Dedifferentiated amniotic fluid mesenchymal stem cell (primary cell): Measurements from ENCODE around the gene GOLGA8R.
"Not testable (repeated sequence)": the region's sequence is repeated elsewhere in the genome, so short reads cannot be mapped to it uniquely, and the experiment has no call there.

Experiments used
- DNase-seq: peaks from one replicate; pipeline ENCODE4 v3.0.0-alpha.2; 2016; ENCODE audit errors: extremely low spot score

Gene GOLGA8R, protein sequence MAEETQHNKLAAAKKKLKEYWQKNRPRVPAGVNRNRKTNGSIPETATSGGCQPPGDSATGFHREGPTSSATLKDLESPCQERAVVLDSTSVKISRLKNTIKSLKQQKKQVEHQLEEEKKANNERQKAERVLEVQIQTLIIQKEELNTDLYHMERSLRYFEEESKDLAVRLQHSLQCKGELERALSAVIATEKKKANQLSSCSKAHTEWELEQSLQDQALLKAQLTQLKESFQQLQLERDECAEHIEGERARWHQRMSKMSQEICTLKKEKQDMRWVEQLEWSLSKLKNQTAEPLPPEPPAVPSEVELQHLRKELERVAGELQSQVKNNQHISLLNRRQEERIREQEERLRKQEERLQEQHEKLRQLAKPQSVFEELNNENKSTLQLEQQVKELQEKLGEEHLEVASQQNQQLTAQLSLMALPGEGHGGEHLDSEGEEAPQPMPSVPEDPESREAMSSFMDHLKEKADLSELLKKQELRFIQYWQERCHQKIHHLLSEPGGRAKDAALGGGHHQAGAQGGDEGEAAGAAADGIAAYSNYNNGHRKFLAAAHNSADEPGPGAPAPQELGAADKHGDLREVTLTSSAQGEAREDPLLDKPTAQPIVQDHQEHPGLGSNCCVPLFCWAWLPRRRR

DNA sequence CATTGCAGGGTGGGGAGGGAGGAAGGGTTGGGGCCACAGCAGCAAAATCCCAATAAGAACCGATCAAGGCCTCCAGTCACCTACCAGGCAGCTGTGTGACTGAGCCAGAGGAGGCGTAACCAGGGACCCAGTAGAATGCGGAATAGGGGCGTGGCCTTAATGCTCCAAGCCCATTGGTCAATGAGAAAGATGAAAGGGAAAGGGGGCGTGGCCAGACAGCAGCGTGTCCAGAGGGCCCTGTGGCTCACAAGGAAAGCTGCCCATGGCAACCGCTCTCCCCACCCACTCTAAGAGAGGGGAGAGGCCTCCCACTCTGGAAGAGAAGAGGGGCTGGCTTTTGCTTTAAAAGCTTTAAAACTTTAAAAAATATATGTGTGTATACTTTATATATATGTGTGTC is at the start of gene GOLGA8R:
Gene GOLGA8R, minus strand, starts transcription at position 101 of the 400 bp plus-strand sequence. Its CDS starts 98 bp downstream, at position 3.
- not testable (repeated sequence) for DNase-seq

DNA sequence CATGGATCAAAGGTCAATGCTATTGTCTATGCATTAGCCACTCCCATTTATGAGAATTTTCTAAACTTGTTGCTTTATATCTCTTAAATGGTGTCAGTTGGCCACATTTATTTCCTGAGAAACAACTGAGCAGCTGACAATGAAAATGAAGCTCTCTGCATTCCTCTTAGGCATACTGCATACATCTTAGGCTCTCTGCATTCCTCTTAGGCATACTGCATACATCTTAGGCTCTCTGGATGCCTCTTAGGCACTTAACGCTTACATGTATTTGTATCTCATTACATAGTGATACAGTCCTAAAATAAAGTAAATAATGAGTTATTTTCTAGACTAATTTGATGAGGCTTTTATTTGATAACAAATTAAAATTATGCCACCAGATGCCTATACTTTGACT is 49.8 kb upstream of the GOLGA8R start:
- not testable (repeated sequence) for DNase-seq

DNA sequence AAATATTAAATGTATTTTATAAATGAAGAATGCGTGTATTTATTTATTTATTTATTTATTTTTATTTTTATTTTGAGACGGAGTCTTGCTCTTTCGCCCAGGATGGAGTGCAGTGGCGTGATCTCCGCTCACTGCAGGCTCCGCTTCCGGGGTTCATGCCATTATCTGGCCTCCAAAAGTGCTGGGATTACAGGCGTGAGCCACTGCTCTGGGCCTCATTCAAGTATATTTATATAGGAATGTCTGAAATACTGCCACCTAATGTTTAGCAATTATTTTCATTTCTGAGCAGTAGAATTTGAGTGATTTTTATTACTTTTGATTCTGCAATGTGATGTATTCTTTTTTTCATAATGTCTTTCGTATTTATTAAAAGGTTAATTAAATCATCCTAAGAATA is 48.1 kb upstream of the GOLGA8R start:
- DNase-seq = not testable (repeated sequence)

DNA sequence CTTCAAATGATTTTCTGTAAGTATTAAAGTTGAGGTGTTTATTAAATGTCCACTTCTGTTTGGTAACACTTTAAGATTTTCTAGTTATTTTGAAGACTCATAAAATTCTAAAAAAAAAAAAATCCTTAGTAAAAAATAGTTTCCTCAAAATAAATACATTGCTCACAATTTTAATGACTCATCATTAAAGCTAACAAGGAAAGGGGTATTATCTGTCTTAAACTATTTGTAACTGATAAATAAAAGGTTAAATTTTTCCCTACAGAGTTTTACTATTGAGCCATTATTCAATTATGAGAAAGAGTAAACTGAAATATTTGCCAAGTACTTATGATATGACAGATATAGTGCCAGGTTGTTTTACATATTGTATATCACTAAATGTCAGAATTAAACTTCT is 38.6 kb upstream of the GOLGA8R start:
- not testable (repeated sequence) for DNase-seq

DNA sequence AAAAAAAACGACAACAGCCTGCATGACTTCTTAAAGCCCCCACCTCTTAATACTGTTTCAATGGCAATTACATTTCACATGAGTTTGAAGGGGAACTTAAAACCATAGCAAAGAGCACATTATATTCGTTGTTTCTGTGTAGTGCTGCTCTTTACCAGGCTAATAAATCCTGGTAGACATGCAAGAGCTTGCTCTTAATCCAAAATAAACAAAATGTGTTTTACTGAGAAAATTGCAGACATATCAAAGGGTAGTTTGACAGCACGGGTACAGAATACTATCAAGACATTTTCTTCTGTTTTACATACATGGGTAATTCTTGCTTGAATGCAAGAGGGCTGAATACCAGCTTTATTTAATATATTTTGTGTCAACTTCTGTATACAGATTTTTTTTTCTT is 24.3 kb upstream of the GOLGA8R start:
- DNase-seq = not testable (repeated sequence)

DNA sequence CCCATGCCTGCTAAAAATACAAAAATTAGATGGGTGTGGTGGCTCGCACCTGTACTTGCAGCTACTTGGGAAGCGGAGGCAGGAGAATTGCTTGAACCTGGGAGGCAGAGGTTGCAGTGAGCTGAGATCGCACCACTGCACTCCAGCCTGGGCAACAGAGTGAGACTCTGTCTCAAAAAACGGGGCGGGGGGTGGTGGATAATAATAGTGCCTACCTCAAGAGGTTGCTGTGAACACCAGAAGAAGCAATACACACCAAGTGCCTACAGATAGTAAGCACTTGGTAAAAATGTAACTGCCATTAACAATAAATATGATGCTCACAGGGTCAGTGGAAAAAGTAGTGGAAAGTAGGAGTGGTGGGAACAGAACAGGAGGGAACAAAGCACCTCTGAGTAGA is 21.8 kb upstream of the GOLGA8R start:
- DNase-seq = not testable (repeated sequence)

DNA sequence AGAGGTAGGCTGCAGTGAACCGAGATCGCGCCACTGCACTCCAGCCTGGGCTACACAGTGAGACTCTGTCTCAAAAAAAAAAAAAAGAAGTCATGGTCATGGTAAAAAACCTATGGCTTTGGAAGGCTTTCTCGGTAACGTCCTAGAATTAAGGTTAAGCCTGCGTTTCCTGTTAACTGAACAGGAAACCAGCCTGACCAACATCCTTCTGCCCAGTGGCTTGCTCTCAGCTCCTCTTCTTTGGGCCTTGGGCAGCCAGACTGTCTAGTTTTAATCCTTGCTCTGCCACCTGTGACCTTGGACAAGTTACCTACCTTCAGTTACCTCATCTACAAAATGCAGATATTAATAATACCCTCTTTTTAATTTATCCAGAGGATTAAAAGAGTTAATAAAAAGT is 6.7 kb upstream of the GOLGA8R start:
- DNase-seq = not testable (repeated sequence)

DNA sequence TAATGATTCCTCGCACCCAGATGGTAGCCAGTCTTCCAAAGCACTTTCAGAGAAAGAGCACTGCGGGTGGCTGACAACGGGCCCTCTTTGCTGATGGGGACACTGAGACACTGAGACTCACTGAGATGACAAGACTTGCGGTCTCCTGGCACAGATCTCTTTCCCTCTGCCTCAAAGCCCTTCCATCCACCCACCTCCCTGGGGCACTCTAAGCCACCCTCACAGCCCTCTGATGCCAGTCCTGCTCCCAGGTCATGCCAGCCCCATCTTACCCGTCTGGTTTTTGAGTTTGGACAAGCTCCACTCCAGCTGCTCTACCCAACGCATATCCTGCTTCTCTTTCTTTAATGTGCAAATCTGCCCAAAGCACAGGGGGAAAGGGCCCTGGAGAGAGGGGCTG is 6.4 kb downstream of the GOLGA8R start:
- peak; percentile 9 for DNase-seq

DNA sequence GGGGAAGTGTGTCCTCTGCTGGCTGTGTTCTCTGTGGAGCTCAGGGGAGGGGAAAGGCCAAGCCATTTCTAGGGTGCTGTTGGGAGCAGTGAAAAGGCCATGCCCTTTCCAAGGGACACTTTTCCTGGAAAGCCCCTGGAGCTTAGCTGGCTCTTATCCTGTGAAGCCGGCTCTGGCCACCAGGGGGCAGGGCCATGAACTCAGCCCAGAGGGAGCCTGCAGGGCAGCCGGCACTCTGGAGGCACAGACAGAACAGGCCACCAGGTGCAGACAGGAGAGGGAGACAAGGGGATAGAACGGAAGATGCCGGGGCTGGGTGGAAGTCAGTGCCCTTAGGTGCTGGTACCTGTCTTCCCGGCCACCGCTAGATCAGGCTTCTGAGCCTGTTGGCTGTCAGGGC is 15.1 kb downstream of the GOLGA8R start:
- not testable (repeated sequence) for DNase-seq

DNA sequence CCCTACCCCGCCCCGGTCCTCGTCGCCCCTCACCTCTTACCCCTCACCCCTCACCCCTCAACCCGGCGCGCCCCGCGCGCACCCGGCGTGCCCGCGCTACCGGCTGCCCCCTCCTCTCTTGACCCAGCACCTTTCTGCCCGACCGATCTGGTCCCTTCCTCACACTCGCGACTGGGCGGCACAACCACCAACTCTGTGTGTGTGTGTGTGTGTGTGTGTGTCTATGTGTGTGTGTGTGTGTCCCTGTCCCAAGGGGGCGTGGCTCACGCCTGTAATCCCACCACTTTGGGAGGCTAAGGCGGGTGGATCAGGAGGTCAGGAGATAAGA is 20.4 kb downstream of the GOLGA8R start:
- not testable (repeated sequence) for DNase-seq

DNA sequence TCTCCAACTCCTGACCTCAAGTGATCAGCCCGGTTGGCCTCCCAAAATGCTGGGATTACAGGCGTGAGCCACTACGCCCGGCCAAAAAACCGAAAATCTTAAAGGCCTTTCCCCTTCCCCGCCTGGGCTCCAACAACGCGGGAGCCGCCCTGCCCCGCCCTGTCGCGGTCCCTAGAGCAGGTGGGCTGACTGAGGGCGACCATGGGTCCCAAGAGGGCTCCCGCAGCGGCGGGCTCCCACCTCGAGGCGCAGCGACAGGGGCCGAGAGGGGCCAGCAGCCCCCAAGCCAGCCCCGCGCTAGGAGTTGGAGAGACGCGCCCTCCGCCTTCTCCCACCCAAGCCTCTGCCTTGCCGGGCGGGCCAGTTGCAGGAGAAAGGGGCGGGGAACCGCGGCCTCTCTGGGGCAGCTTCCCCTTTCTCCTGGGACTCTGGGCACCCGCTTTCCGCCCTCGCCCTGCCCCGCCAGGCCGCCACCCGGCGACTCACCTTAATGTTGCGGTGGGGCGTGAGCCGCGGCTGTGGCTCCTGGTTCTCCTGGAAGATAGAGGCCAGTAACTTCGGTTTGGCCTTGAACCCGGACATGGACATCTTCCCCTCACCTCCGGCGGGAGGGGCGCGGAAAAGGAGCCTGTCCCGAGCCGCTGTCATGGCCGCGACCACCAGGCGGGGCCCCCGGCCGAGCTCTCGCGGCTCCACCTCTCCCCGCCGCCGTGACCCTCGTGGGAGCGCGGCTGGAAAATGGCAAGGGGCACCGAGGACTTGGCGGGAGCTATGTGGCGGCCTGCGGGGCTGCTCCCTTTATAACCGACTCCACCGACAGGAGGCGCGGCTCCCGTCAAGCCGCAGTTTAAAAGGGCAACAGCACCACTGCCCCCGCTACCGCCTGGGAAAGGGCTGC is 21.0 kb downstream of the GOLGA8R start, which contains the start of gene CHRFAM7A:
Gene CHRFAM7A, minus strand, starts transcription at position 775 of the 898 bp plus-strand sequence. CDS start 10,189 bp downstream, outside the sequence.
- not testable (repeated sequence) for DNase-seq

DNA sequence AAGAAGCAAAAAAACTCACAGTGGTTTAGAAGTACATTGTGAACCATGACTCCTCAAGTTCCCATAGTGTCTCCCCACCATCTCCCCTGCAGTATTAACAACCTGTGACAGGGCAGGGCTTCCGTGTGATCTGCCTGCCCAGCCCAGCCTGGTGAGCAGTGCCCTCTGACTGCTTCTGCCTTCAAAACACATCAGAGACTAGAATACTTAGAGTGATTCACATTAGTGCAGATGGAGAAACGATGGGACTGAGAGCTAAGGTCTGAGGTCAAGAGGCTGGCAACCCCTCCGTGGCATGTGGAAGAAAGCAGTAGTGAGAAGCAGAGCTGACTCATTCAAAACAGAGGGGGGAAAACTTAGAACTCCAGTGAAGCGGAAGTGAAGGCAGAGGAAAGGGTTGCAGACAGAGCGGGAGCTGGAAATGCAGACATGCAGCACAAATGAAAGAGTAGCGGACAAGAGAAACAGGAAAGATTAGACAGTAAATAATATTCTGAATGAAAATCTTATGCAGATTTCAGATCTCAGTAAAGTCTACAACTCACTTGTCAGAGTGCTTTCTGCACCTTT is 27.7 kb downstream of the GOLGA8R start:
- not testable (repeated sequence) for DNase-seq

DNA sequence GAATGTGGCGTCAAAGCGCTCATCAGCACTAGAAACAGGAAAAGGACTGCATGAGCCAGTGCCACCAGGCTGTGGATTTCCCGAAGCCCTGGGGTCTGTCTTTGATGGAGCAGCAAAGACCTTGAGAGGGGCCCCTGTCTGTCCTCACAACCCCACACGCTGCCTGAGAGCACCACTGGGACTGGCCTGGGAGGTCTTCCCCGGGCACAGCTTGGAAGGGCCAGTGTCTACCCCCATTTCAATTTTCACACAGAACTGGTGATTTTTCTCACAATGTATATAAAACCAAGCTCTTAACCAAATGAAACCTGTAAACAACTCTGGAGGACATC is 37.0 kb downstream of the GOLGA8R start:
- DNase-seq = not testable (repeated sequence)

DNA sequence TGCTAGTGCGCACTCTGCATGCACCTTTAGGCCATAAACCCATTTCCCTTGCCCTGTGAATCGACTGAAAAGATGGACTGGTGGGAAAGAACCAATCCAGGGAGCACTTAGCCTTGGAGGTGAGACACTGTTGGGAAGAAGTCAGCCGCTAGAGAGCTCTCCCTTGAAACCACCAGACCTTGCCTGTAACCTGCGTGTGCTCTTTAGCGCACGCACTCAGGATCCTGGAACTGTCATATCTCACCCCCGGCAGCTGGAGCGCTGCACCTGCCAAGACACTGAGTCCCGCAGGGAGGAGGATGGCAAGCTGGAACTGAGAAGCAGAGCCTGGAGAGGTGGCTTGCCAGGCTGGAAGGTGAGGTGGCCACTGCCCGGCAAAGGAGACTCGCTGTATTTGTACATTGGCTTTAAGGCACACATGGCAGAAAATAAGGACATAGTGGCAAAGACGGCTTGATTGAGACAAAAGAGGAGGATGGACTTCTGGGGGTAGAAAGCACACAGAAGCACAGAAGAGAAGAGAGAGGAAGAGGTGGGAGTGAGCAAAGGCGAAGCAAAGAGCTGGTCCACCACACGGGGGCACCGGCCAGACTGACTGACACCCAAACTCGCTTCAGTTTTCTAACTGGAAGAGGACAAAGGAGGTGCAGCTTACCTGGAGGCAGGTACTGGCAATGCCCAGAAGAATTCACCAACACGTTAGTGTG is 37.5 kb downstream of the GOLGA8R start:
- not testable (repeated sequence) for DNase-seq

DNA sequence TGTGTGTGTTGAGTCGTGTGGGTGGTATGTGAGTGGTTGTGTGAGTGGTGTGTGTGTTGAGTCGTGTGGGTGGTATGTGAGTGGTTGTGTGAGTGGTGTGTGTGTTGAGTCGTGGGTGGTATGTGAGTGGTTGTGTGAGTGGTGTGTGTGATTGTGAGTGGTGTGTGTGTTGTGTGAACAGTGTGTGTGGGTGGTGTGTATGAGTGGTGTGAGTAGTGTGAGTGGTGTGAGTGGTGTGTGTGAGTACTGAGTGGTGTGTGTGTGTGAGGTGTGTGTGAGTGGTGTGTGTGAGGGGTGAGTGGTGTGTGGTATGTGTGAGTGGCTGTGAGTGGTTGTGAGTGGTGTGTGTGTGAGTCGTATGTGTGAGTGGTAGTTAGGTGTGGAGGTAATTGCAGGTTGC is 38.2 kb downstream of the GOLGA8R start:
- not testable (repeated sequence) for DNase-seq

DNA sequence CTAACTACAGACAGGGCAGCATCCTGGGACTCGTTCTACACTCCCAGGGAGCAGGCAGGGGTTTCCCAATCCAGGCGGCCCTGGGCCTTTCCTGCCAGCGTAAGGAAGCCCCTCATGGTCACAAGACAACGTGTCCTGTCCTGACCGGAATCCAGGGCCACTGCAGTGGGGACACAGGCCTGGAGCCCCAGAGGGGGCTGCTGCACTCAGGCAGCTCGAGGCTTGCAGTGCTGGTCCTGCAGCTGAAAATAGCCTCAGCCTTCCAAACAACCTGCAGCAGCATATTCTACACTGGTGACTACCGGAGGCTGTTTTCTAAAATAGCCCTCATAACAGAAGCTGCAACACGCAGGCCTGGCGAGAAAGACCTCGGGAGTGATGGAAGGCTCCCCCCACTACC is 39.2 kb downstream of the GOLGA8R start:
- not testable (repeated sequence) for DNase-seq

DNA sequence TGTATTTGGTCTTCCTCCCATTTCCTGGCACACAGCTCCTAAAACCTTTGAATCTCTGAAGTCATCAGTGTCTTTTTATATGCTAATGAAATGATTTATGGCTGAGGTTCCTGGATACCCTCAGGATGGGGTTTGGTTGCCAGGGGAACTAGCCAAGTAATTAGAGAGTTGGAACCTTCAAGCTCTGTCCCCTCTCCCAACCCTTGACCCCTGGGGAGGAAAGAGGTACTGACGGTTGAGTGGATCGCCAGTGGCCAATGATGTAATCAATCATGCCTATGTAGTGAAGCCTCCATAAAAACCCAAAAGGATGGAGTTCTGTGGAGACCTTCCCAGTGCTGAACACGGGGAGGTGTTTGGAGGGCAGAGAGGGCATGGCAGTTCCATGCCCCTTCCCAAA is 45.8 kb downstream of the GOLGA8R start:
- DNase-seq = not testable (repeated sequence)

DNA sequence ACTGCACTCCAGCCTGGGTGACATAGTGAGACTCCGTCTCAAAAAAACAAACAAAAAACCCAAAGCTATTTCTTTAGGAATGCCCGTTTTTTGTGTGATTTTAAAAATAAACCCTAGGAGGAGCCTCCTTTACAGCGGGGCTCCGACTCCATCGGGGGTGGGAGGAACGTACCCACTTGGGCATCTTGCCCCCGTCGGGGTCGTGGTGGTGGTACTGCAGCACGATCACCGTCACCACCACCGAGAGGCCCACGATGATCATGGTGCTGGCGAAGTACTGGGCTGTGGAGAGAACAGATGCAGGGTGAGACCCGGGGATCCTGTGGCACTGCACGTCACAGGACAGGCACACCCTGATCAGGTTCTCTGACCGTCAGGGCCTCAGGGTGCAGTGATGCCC is 46.8 kb downstream of the GOLGA8R start:
- peak; percentile 2 for DNase-seq

DNA sequence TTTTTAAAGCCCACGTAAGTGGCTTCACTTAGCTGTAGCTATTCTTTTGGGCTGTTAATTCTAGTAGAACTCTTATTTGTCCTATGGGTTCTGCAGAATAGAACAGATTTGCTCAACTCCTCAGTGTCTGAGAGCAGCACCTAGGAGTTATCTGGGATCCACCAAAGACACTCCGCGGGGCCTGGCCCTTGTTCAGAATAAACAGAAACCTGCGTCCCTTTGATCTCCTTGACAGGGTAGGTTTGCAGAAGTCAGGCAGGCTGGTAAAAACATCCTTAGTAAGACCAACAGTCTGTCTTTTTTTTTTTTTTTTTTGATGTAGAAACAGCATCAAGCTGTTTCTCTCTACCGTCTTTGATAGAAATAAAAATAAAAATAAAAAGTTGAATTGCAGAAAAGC is 52.7 kb downstream of the GOLGA8R start:
- not testable (repeated sequence) for DNase-seq

DNA sequence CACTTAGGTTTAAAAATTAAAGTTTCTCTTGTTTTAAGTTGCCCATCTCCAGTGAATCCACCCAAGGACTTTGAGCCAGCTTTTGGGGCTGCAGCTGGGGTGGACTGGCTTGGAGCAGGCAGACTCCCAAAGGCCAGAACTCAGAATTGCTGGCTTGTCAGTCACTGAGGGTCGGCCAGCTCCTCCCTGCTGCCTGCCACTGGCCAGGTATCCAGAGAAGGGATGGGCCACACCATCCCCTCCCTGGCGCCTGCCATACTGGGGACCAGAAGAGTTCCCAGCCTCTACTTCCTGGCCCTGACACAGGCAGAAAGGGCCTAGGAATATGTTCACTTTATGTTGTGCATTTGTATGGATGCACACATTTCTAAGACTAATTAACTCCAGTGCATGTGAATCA is 53.1 kb downstream of the GOLGA8R start:
- DNase-seq = not testable (repeated sequence)

DNA sequence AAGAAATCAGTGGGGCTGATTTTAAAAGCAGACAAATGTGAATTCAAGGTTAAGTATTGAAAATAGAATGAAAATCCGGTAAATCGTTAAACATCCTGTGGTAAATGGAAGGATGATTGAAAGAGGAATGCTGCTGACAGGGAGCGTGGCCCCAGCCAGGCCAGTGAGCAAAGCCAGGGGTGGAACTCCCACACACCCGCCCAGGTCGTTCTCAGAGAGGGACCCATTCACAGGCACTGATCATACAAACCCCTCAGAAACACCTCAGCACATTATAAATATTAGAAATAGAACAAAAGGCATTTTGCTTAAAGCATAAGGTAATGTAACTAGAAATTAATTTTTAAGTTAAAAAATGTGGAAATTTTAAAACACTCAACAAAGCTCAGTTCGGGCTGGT is 59.0 kb downstream of the GOLGA8R start:
- DNase-seq = not testable (repeated sequence)
